ENCODE results near the gene NOL11.

The NOL11 gene

GRCh38 chr17:67696347-67696746 is 21.4 kb upstream of the NOL11 start:
- Histone ChIP-seq H3F3A (ENCODE audit: low read depth) (no peaks in the 10 kb centered on the region; the same call in 1 of the 2 replicates), H3K9me3 (ENCODE audit: insufficient read depth, low read depth, low read length) (no peaks in the 10 kb centered on the region), H3K9ac (ENCODE audit: low read depth, low read length, poor library complexity, severe bottlenecking) (no peak overlapping the region), H3K79me2 (ENCODE audit: insufficient read depth, low read length) (no peaks in the 10 kb centered on the region), H2AFZ (ENCODE audit: low read length) (no peak overlapping the region), H3K4me2 (ENCODE audit: low read depth, low read length, poor library complexity, severe bottlenecking) (no peak overlapping the region), H4K20me1 (ENCODE audit: insufficient read depth, low read length, poor library complexity, severe bottlenecking) (no peaks in the 10 kb centered on the region), H3K27me3 (ENCODE audit: insufficient read depth, low read length, poor library complexity, severe bottlenecking) (no peaks in the 10 kb centered on the region), H3K4me1 (ENCODE audit: insufficient read depth, low read length, poor library complexity, severe bottlenecking) (no peaks in the 10 kb centered on the region), H3K4me3 (ENCODE audit: low read length, poor library complexity, severe bottlenecking) (no peak overlapping the region), H3K36me3 (ENCODE audit: insufficient read depth, low read length) (no peaks in the 10 kb centered on the region), H3K9me2 (replicated peaks; ENCODE audit: low read depth, low read length) (no peaks in the 10 kb centered on the region)
- no peak for TF ChIP-seq CTCF (conservative IDR thresholded peaks at IDR 0.05; ENCODE audit: low read length)
- no peak for TF ChIP-seq EZH2phosphoT487 (IDR thresholded peaks at IDR 0.05; ENCODE audit: borderline replicate concordance)

GRCh38 chr17:67696853-67697498 is 20.8 kb upstream of the NOL11 start:
- H2AFZ ChIP-seq (ENCODE audit: low read length), result no peak overlapping the region
- no peak overlapping the region for H3K4me3 ChIP-seq (ENCODE audit: low read length, poor library complexity, severe bottlenecking)
- H3K9me2 ChIP-seq (replicated peaks; ENCODE audit: low read depth, low read length), result no peaks in the 10 kb centered on the region
- no peaks in the 10 kb centered on the region for H3K9me3 ChIP-seq (ENCODE audit: insufficient read depth, low read depth, low read length)
- no peaks in the 10 kb centered on the region for H3K36me3 ChIP-seq (ENCODE audit: insufficient read depth, low read length)
- H3K9ac ChIP-seq (ENCODE audit: low read depth, low read length, poor library complexity, severe bottlenecking), result no peak overlapping the region
- H3K4me2 ChIP-seq (ENCODE audit: low read depth, low read length, poor library complexity, severe bottlenecking), result no peak overlapping the region
- no peaks in the 10 kb centered on the region for H3K4me1 ChIP-seq (ENCODE audit: insufficient read depth, low read length, poor library complexity, severe bottlenecking)
- no peaks in the 10 kb centered on the region; the same call in 1 of the 2 replicates for H3F3A ChIP-seq (ENCODE audit: low read depth)
- TF ChIP-seq CTCF (conservative IDR thresholded peaks at IDR 0.05; ENCODE audit: low read length), result no peak
- no peak for TF ChIP-seq EZH2phosphoT487 (IDR thresholded peaks at IDR 0.05; ENCODE audit: borderline replicate concordance)
- no peaks in the 10 kb centered on the region for H3K79me2 ChIP-seq (ENCODE audit: insufficient read depth, low read length)
- H3K27me3 ChIP-seq (ENCODE audit: insufficient read depth, low read length, poor library complexity, severe bottlenecking), result no peaks in the 10 kb centered on the region
- no peaks in the 10 kb centered on the region for H4K20me1 ChIP-seq (ENCODE audit: insufficient read depth, low read length, poor library complexity, severe bottlenecking)

- Histone ChIP-seq H2AFZ (ENCODE audit: low read length) (no peak overlapping the region), H3K27me3 (ENCODE audit: insufficient read depth, low read length, poor library complexity, severe bottlenecking) (no peaks in the 10 kb centered on the region), H3K79me2 (ENCODE audit: insufficient read depth, low read length) (no peaks in the 10 kb centered on the region), H3K4me2 (ENCODE audit: low read depth, low read length, poor library complexity, severe bottlenecking) (no peak overlapping the region), H3K36me3 (ENCODE audit: insufficient read depth, low read length) (no peaks in the 10 kb centered on the region), H3K9me2 (replicated peaks; ENCODE audit: low read depth, low read length) (no peaks in the 10 kb centered on the region), H4K20me1 (ENCODE audit: insufficient read depth, low read length, poor library complexity, severe bottlenecking) (no peaks in the 10 kb centered on the region), H3K4me1 (ENCODE audit: insufficient read depth, low read length, poor library complexity, severe bottlenecking) (no peaks in the 10 kb centered on the region), H3K9ac (ENCODE audit: low read depth, low read length, poor library complexity, severe bottlenecking) (no peak overlapping the region), H3K4me3 (ENCODE audit: low read length, poor library complexity, severe bottlenecking) (no peak overlapping the region), H3K9me3 (ENCODE audit: insufficient read depth, low read depth, low read length) (no peaks in the 10 kb centered on the region), H3F3A (ENCODE audit: low read depth) (no peaks in the 10 kb centered on the region; the same call in 1 of the 2 replicates)
- TF ChIP-seq CTCF (conservative IDR thresholded peaks at IDR 0.05; ENCODE audit: low read length) (no peak), EZH2phosphoT487 (IDR thresholded peaks at IDR 0.05; ENCODE audit: borderline replicate concordance) (no peak)
Measured at GRCh38 chr17:67700037-67700724, 17.6 kb upstream of the NOL11 start.

Data from Loucy (cell line).